Measurements from ENCODE around the gene HOXB7. TPM values are rescaled to one million over a fixed set of nuclear protein-coding genes. Genes with fewer than 3 reads are reported as not detected.
A peak's percentile ranks its signal among the peaks of the same experiment; 100 is the strongest.

The HOXB7 gene
- total and polyA plus RNA-seq, 10 of the 15 experiments (the other 5 are each of a cell fraction or from before 2014, with no cell fraction given), result 2.8 to 7.4 (median 4.2) TPM

DNA sequence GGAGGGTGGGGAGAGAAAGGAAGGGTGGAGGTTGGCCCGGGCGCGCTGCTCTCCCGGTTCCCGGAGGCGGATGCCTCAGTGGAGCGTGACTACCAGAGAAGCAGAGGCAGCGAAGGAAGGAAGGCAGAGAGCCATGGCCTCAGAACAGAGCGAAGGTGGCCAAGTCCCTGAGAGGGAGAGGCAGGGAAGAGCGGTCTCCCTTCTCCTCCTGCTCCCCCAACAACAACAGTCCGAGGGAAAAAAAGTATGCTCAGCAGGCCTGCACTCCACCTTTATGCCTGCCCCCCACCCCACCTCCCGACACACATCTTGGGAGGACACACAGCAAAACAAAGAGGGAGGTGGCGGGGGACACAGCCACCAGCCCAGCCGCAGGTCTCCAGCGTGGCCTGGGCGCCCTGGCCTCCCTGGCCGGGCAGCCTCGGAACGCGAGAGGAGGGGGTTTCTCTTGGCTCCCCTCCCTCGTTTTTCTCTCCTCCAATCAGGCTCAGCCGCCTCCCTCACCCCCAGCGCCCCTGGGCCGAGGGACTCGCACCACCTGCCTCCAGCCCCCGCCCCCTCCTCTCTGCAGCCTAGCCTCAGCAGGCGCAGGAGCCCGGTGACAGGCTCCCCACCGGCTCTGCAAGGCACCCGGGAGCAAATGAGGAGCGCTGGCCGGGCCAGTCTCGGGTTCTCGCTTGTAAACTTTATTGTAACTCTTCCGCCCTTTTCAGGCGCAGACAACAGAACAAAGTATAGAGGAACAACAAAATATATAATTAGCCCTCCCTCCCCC, 1.1 kb upstream of the HOXB7 start:
- ChIA-PET CTCF (no interaction called here), RAD21 (ENCODE audit: unreplicated experiment) (interaction anchor here (1.4 kb wide), 1 partner anchor 10 kb away, joined by 8 read pairs; no protein-coding TSS in a partner anchor), SMC1A (ENCODE audit: uncharacterized antibody, unreplicated experiment) (interaction anchor here (0.5 kb wide), 1 partner anchor 587 kb away, joined by 3 read pairs; no protein-coding TSS in a partner anchor), POLR2A (no interaction called here)
- peak overlapping the region; percentile 91 for H3K4me2 ChIP-seq (ENCODE audit: control insufficient read depth, insufficient read depth)
- no peak for FAIRE-seq
- BruUV-seq (replicated peaks), result no TSS peak
- intact Hi-C loops (cut with micrococcal nuclease; ENCODE audit: unreplicated experiment) (no loop called here), in situ Hi-C loops (cut with MboI) (no loop called here)
- peak; percentile 12 for ATAC-seq
- 7% methylated on average over 35 of the region's 36 CpGs for WGBS (ENCODE audit: insufficient coverage, insufficient replicate concordance, low lambda C conversion rate, missing lambda C conversion rate)
- no peaks in the 10 kb centered on the region for H4K20me1 ChIP-seq (ENCODE audit: control insufficient read depth, insufficient read depth)
- H3K4me3 ChIP-seq, result peak overlapping the region; percentile 86; the same call in 1 of the 2 replicates
- DNase-seq (ENCODE audit: low read depth, low spot score), result no peak
- H3K27me3 ChIP-seq (replicated peaks in 1 of 2; ENCODE audit: control insufficient read depth in 2 of 2, insufficient read depth in 2 of 2, low read length in 1 of 2), result peaks cover 14 to 20% of the 10 kb centered on the region in 2 experiments; a peak in 3 of 4 replicates
- H2AFZ ChIP-seq (ENCODE audit: control insufficient read depth, low read depth, low read length), result peak overlapping the region; percentile 50
- no peaks in the 10 kb centered on the region; a peak in 1 of 4 replicates for H3K36me3 ChIP-seq (ENCODE audit: control insufficient read depth in 2 of 2, insufficient read depth in 2 of 2, low read length in 1 of 2)
- TF ChIP-seq, protein P1, sequence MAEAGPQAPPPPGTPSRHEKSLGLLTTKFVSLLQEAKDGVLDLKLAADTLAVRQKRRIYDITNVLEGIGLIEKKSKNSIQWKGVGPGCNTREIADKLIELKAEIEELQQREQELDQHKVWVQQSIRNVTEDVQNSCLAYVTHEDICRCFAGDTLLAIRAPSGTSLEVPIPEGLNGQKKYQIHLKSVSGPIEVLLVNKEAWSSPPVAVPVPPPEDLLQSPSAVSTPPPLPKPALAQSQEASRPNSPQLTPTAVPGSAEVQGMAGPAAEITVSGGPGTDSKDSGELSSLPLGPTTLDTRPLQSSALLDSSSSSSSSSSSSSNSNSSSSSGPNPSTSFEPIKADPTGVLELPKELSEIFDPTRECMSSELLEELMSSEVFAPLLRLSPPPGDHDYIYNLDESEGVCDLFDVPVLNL (IDR thresholded peaks at IDR 0.05; ENCODE audit: low read depth, low read length), result no peak
- TF ChIP-seq, protein P2, sequence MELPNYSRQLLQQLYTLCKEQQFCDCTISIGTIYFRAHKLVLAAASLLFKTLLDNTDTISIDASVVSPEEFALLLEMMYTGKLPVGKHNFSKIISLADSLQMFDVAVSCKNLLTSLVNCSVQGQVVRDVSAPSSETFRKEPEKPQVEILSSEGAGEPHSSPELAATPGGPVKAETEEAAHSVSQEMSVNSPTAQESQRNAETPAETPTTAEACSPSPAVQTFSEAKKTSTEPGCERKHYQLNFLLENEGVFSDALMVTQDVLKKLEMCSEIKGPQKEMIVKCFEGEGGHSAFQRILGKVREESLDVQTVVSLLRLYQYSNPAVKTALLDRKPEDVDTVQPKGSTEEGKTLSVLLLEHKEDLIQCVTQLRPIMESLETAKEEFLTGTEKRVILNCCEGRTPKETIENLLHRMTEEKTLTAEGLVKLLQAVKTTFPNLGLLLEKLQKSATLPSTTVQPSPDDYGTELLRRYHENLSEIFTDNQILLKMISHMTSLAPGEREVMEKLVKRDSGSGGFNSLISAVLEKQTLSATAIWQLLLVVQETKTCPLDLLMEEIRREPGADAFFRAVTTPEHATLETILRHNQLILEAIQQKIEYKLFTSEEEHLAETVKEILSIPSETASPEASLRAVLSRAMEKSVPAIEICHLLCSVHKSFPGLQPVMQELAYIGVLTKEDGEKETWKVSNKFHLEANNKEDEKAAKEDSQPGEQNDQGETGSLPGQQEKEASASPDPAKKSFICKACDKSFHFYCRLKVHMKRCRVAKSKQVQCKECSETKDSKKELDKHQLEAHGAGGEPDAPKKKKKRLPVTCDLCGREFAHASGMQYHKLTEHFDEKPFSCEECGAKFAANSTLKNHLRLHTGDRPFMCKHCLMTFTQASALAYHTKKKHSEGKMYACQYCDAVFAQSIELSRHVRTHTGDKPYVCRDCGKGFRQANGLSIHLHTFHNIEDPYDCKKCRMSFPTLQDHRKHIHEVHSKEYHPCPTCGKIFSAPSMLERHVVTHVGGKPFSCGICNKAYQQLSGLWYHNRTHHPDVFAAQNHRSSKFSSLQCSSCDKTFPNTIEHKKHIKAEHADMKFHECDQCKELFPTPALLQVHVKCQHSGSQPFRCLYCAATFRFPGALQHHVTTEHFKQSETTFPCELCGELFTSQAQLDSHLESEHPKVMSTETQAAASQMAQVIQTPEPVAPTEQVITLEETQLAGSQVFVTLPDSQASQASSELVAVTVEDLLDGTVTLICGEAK (IDR thresholded peaks at IDR 0.05; ENCODE audit: borderline replicate concordance), result 0 out of 2 replicates have a peak, but pooled peaks have one; percentile 49
- H3K79me2 ChIP-seq (ENCODE audit: control insufficient read depth, insufficient read depth, low read length), result no peaks in the 10 kb centered on the region
- no peak overlapping the region; the same call in 1 of the 2 replicates for H3K9ac ChIP-seq (ENCODE audit: control insufficient read depth, insufficient read depth, low read length)
- no peak overlapping the region for H3K27ac ChIP-seq (ENCODE audit: control insufficient read depth, insufficient read depth)
- H3K4me1 ChIP-seq (ENCODE audit: control insufficient read depth, insufficient read depth, low read length), result peaks cover 11% of the 10 kb centered on the region
- no peaks in the 10 kb centered on the region for H3K9me3 ChIP-seq (replicated peaks; ENCODE audit: control insufficient read depth, insufficient read depth, low read length)

Data from GM12878 (cell line).